Measurements from ENCODE around the gene SPA17. TPM values are rescaled to one million over a fixed set of nuclear protein-coding genes. Genes with fewer than 3 reads are reported as not detected.

The SPA17 gene
- total RNA-seq, 1 donor from 2014 or later = 13.6 TPM

DNA sequence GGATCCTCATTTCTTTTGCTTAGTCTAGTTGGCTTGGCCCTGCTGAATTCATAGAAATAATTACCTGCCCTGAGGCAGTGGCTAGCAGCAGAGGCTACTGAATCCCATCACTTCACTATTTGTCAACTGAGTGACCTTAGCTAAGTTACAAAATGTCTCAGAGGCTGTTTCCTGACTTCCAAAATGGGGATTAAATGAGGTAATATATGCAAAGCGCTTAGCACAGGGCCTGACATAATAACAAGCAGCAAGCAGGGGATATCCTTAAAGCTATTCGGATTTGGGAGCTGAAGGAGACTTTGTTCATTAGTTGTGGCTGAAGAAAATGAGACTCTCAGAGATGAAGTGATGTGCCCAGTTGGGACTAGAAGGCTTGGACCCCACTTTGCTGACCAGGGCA lies 68.9 kb downstream of the SPA17 start:
- H3K27ac Mint-ChIP-seq = no peak overlapping the region
- TF ChIP-seq, protein P1, sequence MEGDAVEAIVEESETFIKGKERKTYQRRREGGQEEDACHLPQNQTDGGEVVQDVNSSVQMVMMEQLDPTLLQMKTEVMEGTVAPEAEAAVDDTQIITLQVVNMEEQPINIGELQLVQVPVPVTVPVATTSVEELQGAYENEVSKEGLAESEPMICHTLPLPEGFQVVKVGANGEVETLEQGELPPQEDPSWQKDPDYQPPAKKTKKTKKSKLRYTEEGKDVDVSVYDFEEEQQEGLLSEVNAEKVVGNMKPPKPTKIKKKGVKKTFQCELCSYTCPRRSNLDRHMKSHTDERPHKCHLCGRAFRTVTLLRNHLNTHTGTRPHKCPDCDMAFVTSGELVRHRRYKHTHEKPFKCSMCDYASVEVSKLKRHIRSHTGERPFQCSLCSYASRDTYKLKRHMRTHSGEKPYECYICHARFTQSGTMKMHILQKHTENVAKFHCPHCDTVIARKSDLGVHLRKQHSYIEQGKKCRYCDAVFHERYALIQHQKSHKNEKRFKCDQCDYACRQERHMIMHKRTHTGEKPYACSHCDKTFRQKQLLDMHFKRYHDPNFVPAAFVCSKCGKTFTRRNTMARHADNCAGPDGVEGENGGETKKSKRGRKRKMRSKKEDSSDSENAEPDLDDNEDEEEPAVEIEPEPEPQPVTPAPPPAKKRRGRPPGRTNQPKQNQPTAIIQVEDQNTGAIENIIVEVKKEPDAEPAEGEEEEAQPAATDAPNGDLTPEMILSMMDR (IDR thresholded peaks at IDR 0.05; ENCODE audit: unreplicated experiment) = no peak

DNA sequence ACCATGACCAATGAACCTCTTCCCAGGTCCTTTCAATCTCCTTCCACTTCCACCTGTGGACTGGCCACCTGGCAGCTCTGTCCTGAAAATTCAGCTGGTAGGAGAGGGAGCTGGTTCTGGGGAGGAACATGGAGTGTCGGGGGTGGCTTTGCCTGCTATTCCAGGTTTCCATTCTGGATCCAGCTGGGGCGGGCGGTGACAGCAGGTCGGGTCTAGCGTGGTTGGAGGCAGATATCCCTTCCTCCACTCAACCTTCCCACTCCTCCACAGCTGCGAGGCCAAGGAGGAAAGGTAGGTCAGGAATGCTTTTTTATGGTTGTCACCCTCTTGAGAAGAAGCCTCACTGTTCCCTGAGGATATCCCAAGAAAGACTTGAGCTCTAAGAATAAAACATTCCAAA lies 69.3 kb downstream of the SPA17 start:
- Mint-ChIP-seq H3K9me3 (ENCODE audit: low read depth) (no peaks in the 10 kb centered on the region), H3K4me1 (ENCODE audit: low read depth) (peaks cover 20% of the 10 kb centered on the region), H3K27ac (no peak overlapping the region), H3K36me3 (ENCODE audit: insufficient read depth) (no peaks in the 10 kb centered on the region), H3K4me3 (ENCODE audit: low read depth) (no peak overlapping the region), H3K27me3 (peaks cover 93% of the 10 kb centered on the region)
- DNase-seq (ENCODE audit: low spot score, unreplicated experiment) = no peak
- TF ChIP-seq, protein P1 (IDR thresholded peaks at IDR 0.05; ENCODE audit: unreplicated experiment) = no peak

More for the DNA sequence above, 68.9 kb downstream of the SPA17 start:
- no peak for DNase-seq (ENCODE audit: low spot score, unreplicated experiment)
- Mint-ChIP-seq H3K4me3 (ENCODE audit: low read depth) (no peak overlapping the region), H3K27me3 (peaks cover 93% of the 10 kb centered on the region), H3K4me1 (ENCODE audit: low read depth) (peaks cover 20% of the 10 kb centered on the region), H3K36me3 (ENCODE audit: insufficient read depth) (no peaks in the 10 kb centered on the region), H3K9me3 (ENCODE audit: low read depth) (no peaks in the 10 kb centered on the region)

DNA sequence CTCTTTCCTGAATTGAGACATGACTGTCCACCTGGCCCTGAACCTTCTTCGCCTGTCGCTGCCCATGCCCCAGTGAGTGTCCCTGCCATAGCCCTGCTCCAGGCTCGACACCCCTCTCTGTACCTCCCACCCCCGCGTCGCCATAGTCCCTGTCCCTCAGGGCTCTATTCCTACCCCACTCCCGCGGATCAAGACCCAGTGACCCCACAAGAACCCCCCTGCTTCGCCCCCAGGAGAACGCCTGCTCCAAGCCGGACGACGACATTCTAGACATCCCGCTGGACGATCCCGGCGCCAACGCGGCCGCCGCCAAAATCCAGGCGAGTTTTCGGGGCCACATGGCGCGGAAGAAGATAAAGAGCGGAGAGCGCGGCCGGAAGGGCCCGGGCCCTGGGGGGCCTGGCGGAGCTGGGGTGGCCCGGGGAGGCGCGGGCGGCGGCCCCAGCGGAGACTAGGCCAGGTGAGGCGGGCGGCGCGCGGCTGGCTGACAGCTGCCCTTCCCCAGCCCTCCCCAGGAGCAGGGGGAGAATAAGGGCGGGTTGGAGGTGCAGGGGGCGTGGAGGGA lies 71.6 kb downstream of the SPA17 start:
- peaks cover 96% of the 10 kb centered on the region for H3K27me3 Mint-ChIP-seq
- H3K36me3 Mint-ChIP-seq (ENCODE audit: insufficient read depth) = no peaks in the 10 kb centered on the region
- H3K27ac Mint-ChIP-seq = no peak overlapping the region
- peak overlapping the region; percentile 67 for H3K4me3 Mint-ChIP-seq (ENCODE audit: low read depth)
- H3K9me3 Mint-ChIP-seq (ENCODE audit: low read depth) = no peaks in the 10 kb centered on the region
- H3K4me1 Mint-ChIP-seq (ENCODE audit: low read depth) = peaks cover 24% of the 10 kb centered on the region
- no peak for DNase-seq (ENCODE audit: low spot score, unreplicated experiment)
- TF ChIP-seq, protein P1 (IDR thresholded peaks at IDR 0.05; ENCODE audit: unreplicated experiment) = no peak

DNA sequence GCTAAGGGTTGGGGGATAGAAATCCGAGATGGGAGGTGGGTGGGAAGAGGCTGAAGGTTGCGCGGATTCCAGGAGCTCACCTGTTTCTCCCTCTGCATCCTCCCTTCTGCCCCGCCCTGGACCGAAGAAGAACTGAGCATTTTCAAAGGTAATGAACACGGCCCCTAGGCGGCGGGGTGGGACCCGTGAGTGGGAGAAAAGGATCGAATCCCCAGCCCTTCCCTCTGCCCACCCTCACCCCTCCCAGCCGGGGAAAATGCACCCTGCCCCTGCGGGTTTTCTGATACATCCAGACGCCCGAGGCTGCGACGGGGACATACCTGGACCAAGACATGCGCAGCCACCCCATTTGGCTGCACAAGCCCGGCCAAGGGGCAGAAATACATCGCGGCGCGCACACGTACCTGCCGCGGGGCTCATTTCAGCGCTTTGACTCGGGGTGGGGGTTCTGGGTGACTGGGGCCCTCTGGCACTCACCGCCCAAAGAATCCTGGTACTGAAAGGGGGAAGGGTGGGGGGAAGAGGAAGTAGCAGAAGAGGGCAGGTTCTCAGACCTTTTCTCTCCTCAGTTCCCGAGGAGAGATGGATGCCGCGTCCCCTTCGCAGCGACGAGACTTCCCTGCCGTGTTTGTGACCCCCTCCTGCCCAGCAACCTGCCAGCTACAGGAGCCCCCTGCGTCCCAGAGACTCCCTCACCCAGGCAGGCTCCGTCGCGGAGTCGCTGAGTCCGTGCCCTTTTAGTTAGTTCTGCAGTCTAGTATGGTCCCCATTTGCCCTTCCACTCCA lies 72.3 kb downstream of the SPA17 start:
- DNase-seq (ENCODE audit: low spot score, unreplicated experiment) = no peak
- TF ChIP-seq, protein P1 (IDR thresholded peaks at IDR 0.05; ENCODE audit: unreplicated experiment) = peak; percentile 49
- H3K27me3 Mint-ChIP-seq = peaks cover 96% of the 10 kb centered on the region
- no peaks in the 10 kb centered on the region for H3K36me3 Mint-ChIP-seq (ENCODE audit: insufficient read depth)
- peak overlapping the region; percentile 86 for H3K4me3 Mint-ChIP-seq (ENCODE audit: low read depth)
- H3K9me3 Mint-ChIP-seq (ENCODE audit: low read depth) = no peaks in the 10 kb centered on the region
- peak overlapping the region; percentile 40 for H3K27ac Mint-ChIP-seq
- H3K4me1 Mint-ChIP-seq (ENCODE audit: low read depth) = peaks cover 24% of the 10 kb centered on the region

DNA sequence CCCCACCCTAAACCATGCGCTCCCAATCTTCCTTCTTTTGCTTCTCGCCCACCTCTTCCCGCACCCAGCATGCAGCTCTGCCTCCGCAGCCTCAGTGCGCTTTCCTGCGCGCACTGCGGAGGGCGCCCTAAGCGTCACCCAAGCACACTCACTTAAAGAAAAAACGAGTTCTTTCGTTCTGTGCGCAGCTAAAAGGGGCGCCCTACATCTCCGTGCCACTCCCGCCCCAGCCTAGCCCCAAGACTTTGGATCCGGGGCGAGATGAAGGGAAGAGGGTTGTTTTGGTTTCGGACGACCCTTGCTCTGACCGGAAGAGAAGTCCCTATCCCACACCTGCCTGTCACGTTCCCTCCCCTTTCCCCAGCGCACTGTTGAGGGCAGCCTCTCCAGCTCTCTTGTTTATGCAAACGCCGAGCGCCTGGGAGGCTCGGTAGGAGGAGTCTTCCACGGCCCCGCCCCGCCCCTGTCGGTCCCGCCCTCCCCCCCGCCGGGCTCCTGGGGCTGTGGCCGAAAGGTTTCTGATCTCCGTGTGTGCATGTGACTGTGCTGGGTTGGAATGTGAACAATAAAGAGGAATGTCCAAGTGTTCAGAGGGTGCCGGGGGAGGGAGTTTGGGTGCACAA lies 73.0 kb downstream of the SPA17 start:
- H3K4me3 Mint-ChIP-seq (ENCODE audit: low read depth) = peak overlapping the region; percentile 86
- peaks cover 22% of the 10 kb centered on the region for H3K4me1 Mint-ChIP-seq (ENCODE audit: low read depth)
- H3K36me3 Mint-ChIP-seq (ENCODE audit: insufficient read depth) = no peaks in the 10 kb centered on the region
- H3K9me3 Mint-ChIP-seq (ENCODE audit: low read depth) = no peaks in the 10 kb centered on the region
- TF ChIP-seq, protein P1 (IDR thresholded peaks at IDR 0.05; ENCODE audit: unreplicated experiment) = peak; percentile 60
- peak; percentile 66 for DNase-seq (ENCODE audit: low spot score, unreplicated experiment)
- H3K27ac Mint-ChIP-seq = peak overlapping the region; percentile 40
- H3K27me3 Mint-ChIP-seq = peaks cover 93% of the 10 kb centered on the region

Measured in progenitor cell of endocrine pancreas (in vitro differentiated cells).